ENCODE results near the gene WDFY4.

WDFY4 gene

DNA sequence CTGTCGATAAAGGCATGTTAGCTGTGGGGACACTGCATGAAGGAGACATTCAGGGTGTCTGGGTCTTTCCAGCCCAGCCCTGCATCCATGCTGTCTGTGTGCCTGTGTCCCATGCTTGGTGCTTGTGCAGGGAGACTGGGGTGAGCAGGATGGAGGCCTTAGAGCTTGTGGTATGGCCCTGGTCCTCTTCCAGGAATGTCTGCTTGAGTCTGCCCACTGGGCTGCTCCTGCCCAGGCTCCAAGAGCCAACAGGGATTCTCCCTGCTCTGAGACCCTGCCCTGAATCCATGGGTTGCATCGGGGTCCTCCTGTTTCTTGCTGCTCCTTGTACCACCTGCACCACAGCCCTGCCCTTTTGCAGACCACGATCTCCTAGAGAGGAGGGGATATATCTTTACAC, 48.4 kb upstream of the WDFY4 start:
- Histone ChIP-seq H3K9ac (ENCODE audit: low read length) (no peak overlapping the region), H3K4me3 (ENCODE audit: insufficient read depth, low read length, poor library complexity, severe bottlenecking) (no peak overlapping the region), H3K9me3 (ENCODE audit: insufficient read depth, low read length) (no peaks in the 10 kb centered on the region), H4K20me1 (ENCODE audit: low read depth, low read length) (no peaks in the 10 kb centered on the region), H3F3A (ENCODE audit: insufficient read depth) (no peaks in the 10 kb centered on the region), H3K9me2 (replicated peaks; ENCODE audit: insufficient read depth, low read length) (no peaks in the 10 kb centered on the region), H3K4me2 (ENCODE audit: low read depth, low read length, poor library complexity, severe bottlenecking) (no peak overlapping the region), H3K27ac (ENCODE audit: low read depth, low read length) (no peak overlapping the region), H3K27me3 (ENCODE audit: low read length) (no peaks in the 10 kb centered on the region), H2AFZ (ENCODE audit: low read depth, low read length, severe bottlenecking) (no peak overlapping the region), H3K79me2 (ENCODE audit: insufficient read depth, low read length) (no peaks in the 10 kb centered on the region), H3K36me3 (ENCODE audit: low read length) (peaks cover 5% of the 10 kb centered on the region; the same call in 1 of the 2 replicates)
- TF ChIP-seq, protein P1, sequence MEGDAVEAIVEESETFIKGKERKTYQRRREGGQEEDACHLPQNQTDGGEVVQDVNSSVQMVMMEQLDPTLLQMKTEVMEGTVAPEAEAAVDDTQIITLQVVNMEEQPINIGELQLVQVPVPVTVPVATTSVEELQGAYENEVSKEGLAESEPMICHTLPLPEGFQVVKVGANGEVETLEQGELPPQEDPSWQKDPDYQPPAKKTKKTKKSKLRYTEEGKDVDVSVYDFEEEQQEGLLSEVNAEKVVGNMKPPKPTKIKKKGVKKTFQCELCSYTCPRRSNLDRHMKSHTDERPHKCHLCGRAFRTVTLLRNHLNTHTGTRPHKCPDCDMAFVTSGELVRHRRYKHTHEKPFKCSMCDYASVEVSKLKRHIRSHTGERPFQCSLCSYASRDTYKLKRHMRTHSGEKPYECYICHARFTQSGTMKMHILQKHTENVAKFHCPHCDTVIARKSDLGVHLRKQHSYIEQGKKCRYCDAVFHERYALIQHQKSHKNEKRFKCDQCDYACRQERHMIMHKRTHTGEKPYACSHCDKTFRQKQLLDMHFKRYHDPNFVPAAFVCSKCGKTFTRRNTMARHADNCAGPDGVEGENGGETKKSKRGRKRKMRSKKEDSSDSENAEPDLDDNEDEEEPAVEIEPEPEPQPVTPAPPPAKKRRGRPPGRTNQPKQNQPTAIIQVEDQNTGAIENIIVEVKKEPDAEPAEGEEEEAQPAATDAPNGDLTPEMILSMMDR (IDR thresholded peaks at IDR 0.05; ENCODE audit: insufficient read depth, low read length, poor library complexity, severe bottlenecking): no peak
- no peak for TF ChIP-seq EZH2phosphoT487 (conservative IDR thresholded peaks at IDR 0.05; ENCODE audit: low read length)

DNA sequence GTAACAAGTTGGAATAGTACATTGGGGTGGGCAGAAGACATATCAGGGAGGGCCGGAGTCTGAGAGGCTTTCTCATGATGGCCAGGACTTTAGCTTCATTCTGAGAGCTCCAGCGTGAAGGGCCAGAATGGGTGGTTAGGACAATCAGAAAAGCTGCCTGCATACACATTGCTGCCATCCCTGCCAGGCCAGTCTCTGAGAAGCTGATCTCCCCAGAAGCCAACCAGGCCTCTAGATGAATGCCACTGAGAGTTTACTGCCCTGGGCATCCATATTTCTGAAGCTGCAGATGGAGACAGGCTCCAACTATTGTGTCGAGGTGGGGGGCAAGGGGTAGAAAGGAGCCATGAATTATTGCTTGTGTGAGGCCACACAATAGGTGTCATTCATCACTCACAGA, 47.8 kb upstream of the WDFY4 start:
- TF ChIP-seq, protein P1 (IDR thresholded peaks at IDR 0.05; ENCODE audit: insufficient read depth, low read length, poor library complexity, severe bottlenecking): no peak
- no peak for TF ChIP-seq EZH2phosphoT487 (conservative IDR thresholded peaks at IDR 0.05; ENCODE audit: low read length)
- Histone ChIP-seq H3K9me2 (replicated peaks; ENCODE audit: insufficient read depth, low read length) (no peaks in the 10 kb centered on the region), H3K27ac (ENCODE audit: low read depth, low read length) (no peak overlapping the region), H2AFZ (ENCODE audit: low read depth, low read length, severe bottlenecking) (no peak overlapping the region), H3F3A (ENCODE audit: insufficient read depth) (no peaks in the 10 kb centered on the region), H3K27me3 (ENCODE audit: low read length) (no peaks in the 10 kb centered on the region), H3K4me2 (ENCODE audit: low read depth, low read length, poor library complexity, severe bottlenecking) (no peak overlapping the region), H4K20me1 (ENCODE audit: low read depth, low read length) (no peaks in the 10 kb centered on the region), H3K9me3 (ENCODE audit: insufficient read depth, low read length) (no peaks in the 10 kb centered on the region), H3K4me3 (ENCODE audit: insufficient read depth, low read length, poor library complexity, severe bottlenecking) (no peak overlapping the region), H3K36me3 (ENCODE audit: low read length) (peaks cover 5% of the 10 kb centered on the region; the same call in 1 of the 2 replicates), H3K79me2 (ENCODE audit: insufficient read depth, low read length) (no peaks in the 10 kb centered on the region), H3K9ac (ENCODE audit: low read length) (no peak overlapping the region)

DNA sequence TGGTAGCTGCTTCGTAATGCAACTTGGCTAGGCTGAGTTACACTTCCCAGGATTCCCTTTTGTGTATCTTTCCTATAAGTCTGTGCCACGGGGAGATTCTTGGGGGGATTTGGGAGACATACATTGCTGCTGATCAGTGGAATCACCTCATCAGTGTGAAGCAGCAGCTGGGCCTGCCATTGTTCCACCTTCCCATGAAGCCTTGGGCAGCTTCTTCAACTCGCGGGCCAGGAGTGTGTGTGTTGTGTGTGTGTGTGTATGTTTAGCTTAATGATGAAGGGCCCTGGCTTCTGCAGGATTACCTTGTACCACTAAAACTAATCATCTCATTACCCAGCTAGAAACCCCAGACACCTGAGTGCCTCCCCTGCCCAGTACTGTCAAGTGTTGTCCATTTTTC, 46.5 kb upstream of the WDFY4 start:
- Histone ChIP-seq H3K36me3 (ENCODE audit: low read length) (peaks cover 5% of the 10 kb centered on the region; the same call in 1 of the 2 replicates), H2AFZ (ENCODE audit: low read depth, low read length, severe bottlenecking) (no peak overlapping the region), H3K9me2 (replicated peaks; ENCODE audit: insufficient read depth, low read length) (no peaks in the 10 kb centered on the region), H3K9me3 (ENCODE audit: insufficient read depth, low read length) (no peaks in the 10 kb centered on the region), H3K79me2 (ENCODE audit: insufficient read depth, low read length) (no peaks in the 10 kb centered on the region), H3K4me3 (ENCODE audit: insufficient read depth, low read length, poor library complexity, severe bottlenecking) (no peak overlapping the region), H3K4me2 (ENCODE audit: low read depth, low read length, poor library complexity, severe bottlenecking) (no peak overlapping the region), H3F3A (ENCODE audit: insufficient read depth) (no peaks in the 10 kb centered on the region), H3K27ac (ENCODE audit: low read depth, low read length) (no peak overlapping the region), H4K20me1 (ENCODE audit: low read depth, low read length) (no peaks in the 10 kb centered on the region), H3K27me3 (ENCODE audit: low read length) (no peaks in the 10 kb centered on the region), H3K9ac (ENCODE audit: low read length) (no peak overlapping the region)
- TF ChIP-seq, protein P1 (IDR thresholded peaks at IDR 0.05; ENCODE audit: insufficient read depth, low read length, poor library complexity, severe bottlenecking): no peak
- no peak for TF ChIP-seq EZH2phosphoT487 (conservative IDR thresholded peaks at IDR 0.05; ENCODE audit: low read length)
